ENCODE data around the gene PHF2.

PHF2 gene

GRCh38 chr9:93697352-93698139 is 121.2 kb downstream of the PHF2 start:
- no peak for DNase-seq (ENCODE audit: low read depth in 2 of 2, low spot score in 1 of 2)

DNA sequence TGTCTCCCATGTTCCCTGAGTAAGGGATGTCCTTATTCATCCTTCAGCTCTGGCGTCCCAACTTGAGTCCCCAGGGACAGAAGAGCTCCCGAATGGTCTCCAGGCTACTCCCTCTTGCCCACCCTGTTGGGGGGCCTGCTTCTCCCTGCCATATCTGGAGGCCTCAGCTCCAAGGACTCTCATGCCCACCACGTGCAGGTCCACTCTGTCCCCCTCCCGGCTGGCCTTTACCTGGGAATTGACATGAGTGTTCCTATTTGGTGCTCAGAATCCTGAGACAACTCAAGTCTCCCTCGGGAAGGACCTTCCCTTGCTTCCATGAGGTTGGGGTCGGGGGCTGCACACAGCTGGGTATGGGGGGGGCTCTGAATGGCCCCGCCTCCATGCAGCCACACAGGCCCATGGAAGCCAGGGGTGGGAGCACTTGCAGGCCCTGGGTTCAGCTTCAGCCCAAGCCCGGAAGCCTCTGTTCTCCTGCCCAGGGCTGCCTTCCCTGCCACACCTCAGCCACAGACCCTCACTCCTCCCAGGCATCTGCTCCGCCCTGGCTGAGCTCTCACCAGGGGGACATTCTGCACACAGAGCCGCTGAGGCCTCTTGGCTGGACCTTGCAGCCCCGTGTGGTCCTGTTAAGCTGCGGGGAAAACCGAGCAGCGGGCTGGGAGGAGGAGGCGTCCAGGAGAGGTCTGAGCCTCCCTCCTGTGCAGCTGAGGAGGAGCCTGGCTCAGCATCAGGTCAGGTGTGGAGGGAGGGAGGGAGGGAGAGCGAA is 121.9 kb downstream of the PHF2 start:
- no peak for DNase-seq (ENCODE audit: low read depth in 2 of 2, low spot score in 1 of 2)

- no peak for DNase-seq (ENCODE audit: low read depth in 2 of 2, low spot score in 1 of 2)
Measured at GRCh38 chr9:93699650-93700049, 123.3 kb downstream of the PHF2 start.

DNA sequence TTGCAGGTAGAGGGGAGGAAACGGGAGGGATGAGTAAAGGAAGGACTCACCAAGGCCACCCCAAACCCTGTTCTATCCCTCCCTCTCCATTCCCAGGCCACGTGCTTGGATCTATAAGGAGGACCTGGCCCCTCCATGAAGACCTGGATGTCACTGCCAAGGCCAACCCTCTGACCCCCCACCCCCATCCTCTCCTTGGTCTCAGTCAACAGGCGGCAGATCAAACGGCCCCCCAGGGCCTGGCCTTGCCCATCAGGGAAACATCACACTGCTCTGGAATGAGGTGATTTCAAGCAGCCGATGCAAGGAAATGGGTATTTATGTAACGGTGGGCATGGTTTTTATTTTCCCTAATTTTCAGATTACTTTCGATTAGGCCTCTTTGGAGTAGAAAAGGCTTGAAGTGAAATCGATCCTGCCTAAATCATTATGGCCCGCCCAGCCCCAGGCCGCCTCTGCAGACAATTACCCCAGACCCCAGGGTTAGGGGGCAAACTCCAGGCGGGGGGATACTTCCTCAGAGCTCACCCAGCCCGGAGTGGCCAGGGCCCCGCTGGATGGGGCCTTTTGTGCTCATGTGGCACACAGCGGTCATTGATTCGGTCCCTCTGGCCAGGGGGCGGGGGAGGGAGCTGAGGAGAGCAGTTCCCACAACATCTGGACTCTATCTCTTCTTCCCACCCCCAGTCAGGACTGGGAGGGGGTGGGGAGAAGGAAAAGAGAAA is 125.3 kb downstream of the PHF2 start:
- DNase-seq (ENCODE audit: low read depth in 2 of 2, low spot score in 1 of 2): no peak

GRCh38 chr9:93702261-93702660 is 125.9 kb downstream of the PHF2 start:
- DNase-seq (ENCODE audit: low read depth in 2 of 2, low spot score in 1 of 2): no peak

DNA sequence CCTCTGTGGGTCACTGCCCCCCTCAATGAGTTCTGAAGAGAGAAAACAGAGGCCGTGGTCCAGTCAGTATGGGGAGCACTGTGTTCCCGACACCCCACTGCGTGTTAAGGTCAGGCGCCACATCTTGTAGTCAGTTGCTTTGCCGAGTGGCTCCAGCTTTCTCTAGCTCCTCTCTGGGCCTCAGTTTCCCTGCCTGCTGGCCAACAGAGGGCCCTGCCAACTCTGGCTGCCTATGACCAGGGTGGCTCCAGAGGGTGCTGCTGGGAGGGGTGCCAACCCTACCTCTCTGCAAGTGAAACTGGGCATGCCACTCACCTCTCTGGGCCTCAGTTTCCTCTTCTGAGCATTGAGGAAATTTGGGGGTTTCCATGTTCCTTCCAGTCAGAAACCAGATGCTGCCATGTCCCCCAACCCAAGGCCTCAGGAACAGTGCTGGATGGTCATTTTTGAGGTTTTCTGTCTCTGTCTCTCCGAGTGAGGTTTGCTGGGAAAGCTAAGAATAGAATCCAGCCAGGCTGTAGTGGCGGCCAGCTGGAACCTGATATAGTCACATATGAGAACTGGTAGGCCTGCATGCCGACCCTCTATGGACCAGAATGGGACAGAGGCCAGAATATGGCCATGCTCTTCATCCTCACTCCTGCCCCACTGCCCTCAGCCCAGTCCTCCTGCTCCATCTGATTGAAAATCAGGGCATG is 132.1 kb downstream of the PHF2 start:
- no peak for DNase-seq (ENCODE audit: low read depth in 2 of 2, low spot score in 1 of 2)

- DNase-seq (ENCODE audit: low read depth in 2 of 2, low spot score in 1 of 2): no peak
Measured at GRCh38 chr9:93708987-93709302, 132.6 kb downstream of the PHF2 start.

DNA sequence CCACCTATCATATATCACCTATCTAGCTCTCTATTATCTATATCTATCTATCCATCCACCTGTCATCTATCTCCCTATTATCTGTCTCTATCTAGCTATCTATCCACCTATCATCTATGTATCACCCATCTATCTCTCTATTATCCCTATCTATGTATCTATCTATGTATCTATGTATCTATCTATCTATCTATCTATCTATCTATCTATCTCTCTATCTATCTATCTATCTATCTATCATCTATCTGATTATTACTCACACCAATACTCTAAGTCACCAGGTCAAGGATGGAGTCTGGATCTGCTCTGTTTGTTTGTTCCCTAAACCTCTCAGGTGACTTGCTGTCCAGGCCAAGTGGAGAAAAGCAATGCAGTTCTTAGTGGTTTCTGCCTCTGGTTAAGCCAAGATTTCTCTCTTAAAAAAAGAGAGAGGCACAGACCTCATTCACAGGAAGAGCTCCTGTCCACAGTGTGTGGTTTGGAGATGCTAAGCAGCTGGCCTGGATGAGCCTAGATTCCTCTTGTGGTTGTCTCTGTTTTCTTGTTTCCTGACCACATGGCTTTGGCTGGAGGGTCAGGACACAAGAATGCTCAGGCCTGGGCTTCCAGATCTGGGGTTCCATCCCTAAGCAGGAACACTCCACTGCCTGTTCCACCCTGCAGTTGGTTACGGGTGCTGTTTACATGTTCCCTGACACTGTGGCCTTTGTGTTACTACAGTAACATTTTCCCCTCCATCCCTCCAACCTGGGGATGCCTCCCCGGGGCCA is 133.4 kb downstream of the PHF2 start:
- DNase-seq (ENCODE audit: low read depth in 2 of 2, low spot score in 1 of 2): no peak

DNA sequence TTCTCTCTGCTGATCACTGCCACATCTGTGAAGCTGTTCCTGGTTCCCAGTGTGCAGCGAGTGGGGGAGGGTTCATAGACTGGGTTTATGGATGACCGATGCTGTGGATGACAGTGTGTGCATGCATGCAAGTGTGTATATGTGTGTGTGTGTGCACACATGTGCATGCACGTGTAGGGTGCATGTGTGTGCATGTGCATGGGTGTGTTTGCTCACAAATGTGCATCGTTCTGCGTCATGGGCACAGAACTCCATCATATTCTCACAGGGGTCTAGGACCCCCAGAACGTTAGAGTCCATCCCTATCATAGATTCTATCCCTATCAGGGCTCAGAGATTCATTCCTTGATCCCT is 134.0 kb downstream of the PHF2 start:
- DNase-seq (ENCODE audit: low read depth in 2 of 2, low spot score in 1 of 2): no peak

GRCh38 chr9:93711002-93711401 is 134.6 kb downstream of the PHF2 start:
- no peak for DNase-seq (ENCODE audit: low read depth in 2 of 2, low spot score in 1 of 2)

DNA sequence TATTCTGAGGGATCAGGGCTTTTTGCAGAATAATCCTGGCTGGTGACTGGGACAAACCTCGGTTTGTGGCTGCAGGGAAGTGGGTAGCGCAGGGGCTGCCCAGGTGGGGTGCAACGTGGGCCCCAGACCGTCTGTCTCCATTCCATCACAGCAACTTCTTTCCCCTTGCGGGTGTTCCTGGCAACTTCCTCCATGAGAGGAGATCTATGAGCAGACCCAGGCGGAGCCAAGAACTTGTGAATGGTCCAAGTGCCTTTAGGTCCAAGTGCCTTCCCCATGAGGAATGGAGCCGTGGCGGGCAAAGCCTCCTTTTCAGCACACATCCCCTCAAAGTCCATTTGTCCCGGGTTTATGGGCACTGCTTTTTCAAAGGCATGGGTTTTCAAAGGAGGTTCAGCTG is 136.5 kb downstream of the PHF2 start:
- no peak for DNase-seq (ENCODE audit: low read depth in 2 of 2, low spot score in 1 of 2)

DNA sequence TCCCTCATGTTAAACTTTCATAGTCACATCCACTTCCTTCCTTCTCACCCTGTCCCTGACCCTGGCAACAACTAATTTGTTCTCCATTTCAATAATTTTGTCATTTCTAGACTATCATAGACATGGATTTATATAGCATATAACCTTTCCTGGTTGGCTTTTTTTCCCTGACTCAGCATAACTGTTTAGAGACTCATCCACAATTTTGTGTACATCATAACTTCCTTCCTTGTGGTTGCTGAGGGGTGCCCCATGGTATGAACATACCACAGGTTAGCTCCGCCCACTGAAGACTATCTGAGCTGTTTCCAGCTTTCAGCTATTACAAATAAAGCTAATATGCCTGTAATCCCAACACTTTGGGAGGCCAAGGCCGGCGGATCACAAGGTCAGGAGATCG is 137.3 kb downstream of the PHF2 start:
- DNase-seq (ENCODE audit: low read depth in 2 of 2, low spot score in 1 of 2): no peak

- no peak for DNase-seq (ENCODE audit: low read depth in 2 of 2, low spot score in 1 of 2)
Measured at GRCh38 chr9:93721417-93721965, 145.1 kb downstream of the PHF2 start.

- no peak for DNase-seq (ENCODE audit: low read depth in 2 of 2, low spot score in 1 of 2)
Measured at GRCh38 chr9:93724852-93725251, 148.5 kb downstream of the PHF2 start.

DNA sequence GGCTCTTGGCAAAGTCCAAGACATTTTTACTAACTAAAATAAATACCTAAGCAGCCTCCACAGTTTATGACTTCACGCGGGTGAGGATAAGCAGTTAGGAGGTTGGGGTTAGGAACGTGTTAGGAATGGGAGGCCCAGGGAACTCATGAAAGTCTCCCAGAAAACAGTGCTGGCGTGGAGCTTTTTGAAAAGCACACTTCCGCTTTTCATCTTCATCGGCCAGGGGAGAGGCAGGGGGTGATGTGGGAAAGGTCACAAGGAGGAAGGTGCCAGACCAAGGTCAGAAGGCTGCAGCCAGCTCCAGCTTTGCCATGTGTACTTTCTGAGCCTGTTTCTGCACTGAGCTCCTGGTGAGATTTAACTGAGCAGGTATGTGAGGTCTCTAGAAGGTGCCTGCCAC is 149.0 kb downstream of the PHF2 start:
- no peak for DNase-seq (ENCODE audit: low read depth in 2 of 2, low spot score in 1 of 2)

DNA sequence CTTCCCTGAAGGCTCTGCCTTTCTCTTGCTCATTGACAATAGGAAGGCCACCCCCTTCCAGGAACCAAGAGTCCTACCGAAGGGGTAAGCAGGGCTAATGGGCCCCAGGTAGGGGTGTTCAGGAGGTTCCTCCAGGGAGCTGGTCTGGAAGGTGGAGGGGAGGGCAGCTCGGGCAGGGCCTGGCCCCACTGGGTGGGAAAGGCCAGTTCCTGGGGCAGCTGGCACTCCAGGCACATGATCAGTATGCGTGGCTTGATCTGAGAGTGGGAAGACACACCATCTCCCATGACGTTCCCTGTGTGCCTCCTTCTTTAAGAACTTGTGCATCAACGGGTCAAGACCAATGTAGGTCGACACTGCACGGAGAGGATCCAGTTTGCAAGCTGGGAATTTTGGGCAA is 149.8 kb downstream of the PHF2 start:
- no peak for DNase-seq (ENCODE audit: low read depth in 2 of 2, low spot score in 1 of 2)
